Measurements from ENCODE around the gene UBE3C.

UBE3C gene

GRCh38 chr7:157121184-157121715 lies 17.5 kb upstream of the UBE3C start:
- Histone ChIP-seq H3K4me2 (ENCODE audit: low read length) (no peak overlapping the region), H3K27me3 (ENCODE audit: insufficient read depth, low read length) (peaks cover 17% of the 10 kb centered on the region), H2AFZ (ENCODE audit: low read length) (no peak overlapping the region), H3K4me3 (ENCODE audit: low read depth, low read length, poor library complexity, severe bottlenecking) (no peak overlapping the region), H3K79me2 (ENCODE audit: insufficient read depth, low read length) (no peaks in the 10 kb centered on the region), H3K27ac (ENCODE audit: low read depth, low read length, poor library complexity, severe bottlenecking) (no peak overlapping the region), H3K9me2 (ENCODE audit: low read depth, low read length) (no peaks in the 10 kb centered on the region), H3K9ac (ENCODE audit: low read length) (no peak overlapping the region), H4K20me1 (ENCODE audit: insufficient read depth, low read length) (no peaks in the 10 kb centered on the region), H3F3A (ENCODE audit: insufficient read depth, low read length) (no peaks in the 10 kb centered on the region), H3K4me1 (ENCODE audit: insufficient read depth, low read length, severe bottlenecking) (no peaks in the 10 kb centered on the region), H3K9me3 (ENCODE audit: low read length) (peaks cover 10% of the 10 kb centered on the region), H3K36me3 (ENCODE audit: insufficient read depth, low read length) (peaks cover 7% of the 10 kb centered on the region; the same call in 1 of the 2 replicates)
- TF ChIP-seq CTCF (IDR thresholded peaks at IDR 0.05; ENCODE audit: low read length): no peak
- TF ChIP-seq EZH2 (IDR thresholded peaks at IDR 0.05; ENCODE audit: borderline replicate concordance, low read length): no peak

GRCh38 chr7:157122800-157123495 lies 15.8 kb upstream of the UBE3C start:
- Histone ChIP-seq H3K27me3 (ENCODE audit: insufficient read depth, low read length) (peaks cover 9% of the 10 kb centered on the region), H3K4me1 (ENCODE audit: insufficient read depth, low read length, severe bottlenecking) (no peaks in the 10 kb centered on the region), H3K4me3 (ENCODE audit: low read depth, low read length, poor library complexity, severe bottlenecking) (no peak overlapping the region), H3K4me2 (ENCODE audit: low read length) (no peak overlapping the region), H3K9ac (ENCODE audit: low read length) (no peak overlapping the region), H3K79me2 (ENCODE audit: insufficient read depth, low read length) (no peaks in the 10 kb centered on the region), H2AFZ (ENCODE audit: low read length) (no peak overlapping the region), H4K20me1 (ENCODE audit: insufficient read depth, low read length) (no peaks in the 10 kb centered on the region), H3K9me3 (ENCODE audit: low read length) (peaks cover 2% of the 10 kb centered on the region; the same call in 1 of the 2 replicates), H3K36me3 (ENCODE audit: insufficient read depth, low read length) (no peaks in the 10 kb centered on the region; the same call in 1 of the 2 replicates), H3F3A (ENCODE audit: insufficient read depth, low read length) (no peaks in the 10 kb centered on the region), H3K27ac (ENCODE audit: low read depth, low read length, poor library complexity, severe bottlenecking) (no peak overlapping the region), H3K9me2 (ENCODE audit: low read depth, low read length) (no peaks in the 10 kb centered on the region)
- TF ChIP-seq EZH2 (IDR thresholded peaks at IDR 0.05; ENCODE audit: borderline replicate concordance, low read length) (no peak), CTCF (IDR thresholded peaks at IDR 0.05; ENCODE audit: low read length) (no peak)

DNA sequence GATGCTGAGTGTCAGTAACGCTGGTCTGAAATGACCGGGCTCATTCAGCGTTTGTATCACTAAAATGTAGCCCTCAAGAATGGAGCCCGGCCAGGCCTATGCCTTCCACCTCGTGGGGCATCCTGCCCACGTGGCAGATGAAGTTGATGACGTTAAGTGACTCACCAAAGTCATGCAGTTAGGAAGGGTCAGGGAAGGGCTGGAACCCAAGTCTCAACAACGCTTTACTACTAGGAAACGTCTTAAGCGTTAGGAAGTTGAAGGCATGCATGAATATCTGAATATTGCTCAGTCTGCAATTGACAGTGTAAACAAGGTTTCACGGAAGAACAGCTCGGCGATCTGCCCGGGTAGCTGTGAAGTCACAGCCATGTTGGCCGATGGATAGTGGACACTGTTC lies 14.0 kb upstream of the UBE3C start:
- Histone ChIP-seq H3K36me3 (ENCODE audit: insufficient read depth, low read length) (no peaks in the 10 kb centered on the region), H3K9ac (ENCODE audit: low read length) (no peak overlapping the region), H3K4me1 (ENCODE audit: insufficient read depth, low read length, severe bottlenecking) (no peaks in the 10 kb centered on the region), H4K20me1 (ENCODE audit: insufficient read depth, low read length) (no peaks in the 10 kb centered on the region), H3K9me2 (ENCODE audit: low read depth, low read length) (no peaks in the 10 kb centered on the region), H3F3A (ENCODE audit: insufficient read depth, low read length) (no peaks in the 10 kb centered on the region), H3K4me2 (ENCODE audit: low read length) (no peak overlapping the region), H3K9me3 (ENCODE audit: low read length) (no peaks in the 10 kb centered on the region), H2AFZ (ENCODE audit: low read length) (no peak overlapping the region), H3K27ac (ENCODE audit: low read depth, low read length, poor library complexity, severe bottlenecking) (no peak overlapping the region), H3K79me2 (ENCODE audit: insufficient read depth, low read length) (no peaks in the 10 kb centered on the region), H3K4me3 (ENCODE audit: low read depth, low read length, poor library complexity, severe bottlenecking) (no peak overlapping the region), H3K27me3 (ENCODE audit: insufficient read depth, low read length) (peaks cover 8% of the 10 kb centered on the region)
- no peak for TF ChIP-seq EZH2 (IDR thresholded peaks at IDR 0.05; ENCODE audit: borderline replicate concordance, low read length)
- TF ChIP-seq CTCF (IDR thresholded peaks at IDR 0.05; ENCODE audit: low read length): no peak

Data from OCI-LY1 (cell line).